Measurements from ENCODE around the gene OR2C3.

GRCh38 chr1:247542811-247543210 lies 6.6 kb upstream of the OR2C3 start:
- TF ChIP-seq CTCF (IDR thresholded peaks at IDR 0.05; ENCODE audit: low read depth, low read length): no peak
- no peak for TF ChIP-seq EZH2phosphoT487 (IDR thresholded peaks at IDR 0.05; ENCODE audit: low read depth)

All from OCI-LY3 (cell line).